K562 (cell line): Measurements from ENCODE around the gene BLOC1S3.

Experiments
- CREB1 ChIP-seq, 2 experiments: sonication (generic) in 1 of 2; formaldehyde crosslinking in 1 of 2; IDR thresholded peaks; 2 replicates each; pipeline versions ENCODE4 v1.6.1 to v1.8.0; 2012 to 2022; ENCODE audit warnings: inconsistent platforms in 1 of 2, mild to moderate bottlenecking in 1 of 2, missing genetic modification reagents in 1 of 2, moderate library complexity in 1 of 2
- E2F3 ChIP-seq: fragments of 250-450 bp; sonication (Bioruptor Pico); IDR thresholded peaks from 2 replicates; pipeline ENCODE4 v1.4.0; 2020; ENCODE audit warnings: mild to moderate bottlenecking
- E2F4 ChIP-seq: sonication (generic); formaldehyde crosslinking; IDR thresholded peaks from 2 replicates; pipeline ENCODE4 v1.8.0; 2022; ENCODE audit warnings: mild to moderate bottlenecking, low read depth, missing genetic modification reagents
- HBP1 ChIP-seq: fragments of 450-650 bp; formaldehyde crosslinking; IDR thresholded peaks from 2 replicates; pipeline ENCODE4 v1.4.0; 2022; ENCODE audit warnings: missing genetic modification characterization
- POLR2AphosphoS5 ChIP-seq: IDR thresholded peaks from 2 replicates; pipeline ENCODE4 v1.6.1; 2011; ENCODE audit warnings: mild to moderate bottlenecking, low read depth, low read length, moderate library complexity; ENCODE audit not compliant: control insufficient read depth, insufficient read depth
- RAD21 ChIP-seq, 2 experiments: fragments of 250-450 bp in 1 of 2; fragments of 450-650 bp in 1 of 2; sonication (Bioruptor Pico) in 1 of 2; formaldehyde crosslinking in 1 of 2; IDR thresholded peaks in 1 of 2; conservative IDR thresholded peaks in 1 of 2; 2 replicates each; pipeline versions ENCODE4 v1.4.0 to v1.8.0; 2020 to 2022; ENCODE audit warnings: mild to moderate bottlenecking in 2 of 2, moderate library complexity in 1 of 2
- SLC30A9 ChIP-seq: fragments of 250-450 bp; sonication (Bioruptor Pico); IDR thresholded peaks from 2 replicates; pipeline ENCODE4 v1.8.0; 2022; ENCODE audit warnings: mild to moderate bottlenecking, moderate library complexity

DNA sequence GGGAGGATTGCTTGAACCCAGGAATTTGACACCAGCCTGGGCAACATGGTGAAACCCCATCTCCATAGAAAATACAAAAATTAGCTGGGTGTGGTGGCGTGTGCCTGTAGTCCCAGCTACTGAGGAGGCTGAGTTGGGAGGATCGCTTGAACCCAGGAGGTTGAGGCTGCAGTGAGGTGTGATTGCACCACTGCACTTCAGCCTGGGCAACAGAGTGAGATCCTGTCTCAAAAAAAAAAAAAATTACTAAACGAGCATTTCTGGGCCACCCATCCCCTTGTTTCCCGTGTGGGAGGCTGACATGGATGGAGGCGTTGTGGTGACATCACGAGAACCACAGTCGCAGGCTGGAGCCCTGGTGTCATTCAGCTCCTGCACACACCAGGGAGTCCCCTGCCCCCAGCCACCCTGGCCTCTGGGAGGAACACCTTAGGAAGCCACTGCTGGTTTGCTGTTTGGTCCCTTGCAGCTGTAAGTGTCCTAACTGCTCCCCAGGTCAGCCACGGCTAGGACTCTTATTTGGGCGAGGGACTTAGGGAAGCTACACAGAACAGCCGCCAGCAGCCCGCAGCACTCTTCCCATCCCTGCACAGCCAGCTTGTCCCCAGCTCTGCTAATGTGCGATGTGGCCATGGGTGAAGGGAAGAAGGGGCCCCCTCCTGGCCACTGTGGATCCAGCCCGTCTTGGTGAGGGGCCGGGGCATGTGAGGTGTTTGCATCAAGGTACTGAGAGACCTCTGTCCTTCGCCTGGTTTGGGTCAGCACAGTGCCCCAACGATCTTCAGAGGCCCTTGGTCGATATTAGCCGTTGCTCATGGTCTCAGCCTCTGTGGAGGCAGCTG is 30.5 kb upstream of the BLOC1S3 start:
- TF ChIP-seq CREB1 (IDR thresholded peaks at IDR 0.05) = no peak
- no peak for TF ChIP-seq CREB1 (CRISPR knock-in tag; IDR thresholded peaks at IDR 0.05)
- no peak for TF ChIP-seq SLC30A9 (CRISPR knock-in tag)
- TF ChIP-seq HBP1 (CRISPR knock-in tag) = no peak
- no peak; a peak in 1 of 4 replicates for TF ChIP-seq RAD21 (CRISPR knock-in tag; conservative IDR thresholded peaks at IDR 0.05 in 1 of 2, IDR thresholded peaks at IDR 0.05 in 1 of 2)
- no peak for TF ChIP-seq E2F3 (CRISPR knock-in tag)
- no peak for TF ChIP-seq E2F4 (CRISPR knock-in tag)
- TF ChIP-seq POLR2AphosphoS5 = no peak
